WTC11 (cell line): ENCODE results near the gene PTEN. TPM values are rescaled to one million over a fixed set of nuclear protein-coding genes. Genes with fewer than 3 reads are reported as not detected.
"Not testable (repeated sequence)": the region's sequence is repeated elsewhere in the genome, so short reads cannot be mapped to it uniquely, and the experiment has no call there.

Experiments used
- ATAC-seq: fragments of 200-7000 bp; cut with Tn5 transposase; 2 replicates; pipeline ENCODE4 v1.10.0; 2021; ENCODE audit warnings: mild to moderate bottlenecking, moderate library complexity
- CTCF ChIA-PET: fragments of 300-600 bp; sonication (Branson Sonifier 250); formaldehyde crosslinking; loops from one replicate; lab custom pipeline; 2021; ENCODE audit warnings: antibody characterized with exemption; lab: Charles Lee
- POLR2A ChIA-PET: fragments of 350-600 bp; sonication (Branson Sonifier 250); formaldehyde crosslinking; loops from one replicate; lab custom pipeline; 2021; ENCODE audit warnings: antibody characterized with exemption; lab: Charles Lee
- DNase-seq: peaks from one replicate; pipeline ENCODE4 v3.0.0; 2021; ENCODE audit warnings: low spot score
- H3K27ac Mint-ChIP-seq: 2 replicates; pipeline ENCODE4 v1.8.0; 2021; ENCODE audit warnings: mixed read lengths
- H3K27me3 Mint-ChIP-seq: 2 replicates; pipeline ENCODE4 v1.8.0; 2021; ENCODE audit warnings: low read depth, mild to moderate bottlenecking, moderate library complexity, mixed read lengths
- H3K36me3 Mint-ChIP-seq: 2 replicates; pipeline ENCODE4 v1.8.0; 2021; ENCODE audit warnings: mixed read lengths
- H3K4me1 Mint-ChIP-seq: 2 replicates; pipeline ENCODE4 v1.8.0; 2022; ENCODE audit warnings: mixed read lengths
- H3K4me3 Mint-ChIP-seq: 2 replicates; pipeline ENCODE4 v1.8.0; 2021; ENCODE audit warnings: mild to moderate bottlenecking, moderate library complexity, mixed read lengths
- H3K9me3 Mint-ChIP-seq: 2 replicates; pipeline ENCODE4 v1.8.0; 2021; ENCODE audit warnings: mixed read lengths
- ATF1 ChIP-seq: sonication (generic); formaldehyde crosslinking; IDR thresholded peaks from 2 replicates; pipeline ENCODE4 v1.8.1; 2023; ENCODE audit warnings: mild to moderate bottlenecking, moderate library complexity, missing genetic modification reagents
- ATF2 ChIP-seq: sonication (generic); formaldehyde crosslinking; IDR thresholded peaks from 2 replicates; pipeline ENCODE4 v1.8.1; 2022; ENCODE audit warnings: low read depth, missing genetic modification reagents, borderline replicate concordance
- E2F4 ChIP-seq: sonication (generic); formaldehyde crosslinking; IDR thresholded peaks from 2 replicates; pipeline ENCODE4 v1.8.1; 2022; ENCODE audit warnings: low read depth, mild to moderate bottlenecking, moderate library complexity, missing genetic modification reagents, borderline replicate concordance
- ELF4 ChIP-seq: sonication (generic); formaldehyde crosslinking; IDR thresholded peaks from 2 replicates; pipeline ENCODE4 v1.8.1; 2022; ENCODE audit warnings: low read depth, mild to moderate bottlenecking, moderate library complexity, missing genetic modification reagents
- JUN ChIP-seq: sonication (generic); formaldehyde crosslinking; IDR thresholded peaks from 2 replicates; pipeline ENCODE4 v1.8.0; 2023; ENCODE audit warnings: mild to moderate bottlenecking, missing genetic modification reagents
- MLX ChIP-seq: sonication (generic); formaldehyde crosslinking; IDR thresholded peaks from 2 replicates; pipeline ENCODE4 v1.8.1; 2023; ENCODE audit warnings: mild to moderate bottlenecking, missing genetic modification reagents, moderate library complexity
- MYBL2 ChIP-seq: sonication (generic); formaldehyde crosslinking; IDR thresholded peaks from 2 replicates; pipeline ENCODE4 v1.8.1; 2023; ENCODE audit warnings: mild to moderate bottlenecking, moderate library complexity, missing genetic modification reagents
- NFYB ChIP-seq: sonication (generic); formaldehyde crosslinking; conservative IDR thresholded peaks from 2 replicates; pipeline ENCODE4 v1.8.0; 2022; ENCODE audit warnings: low read depth, missing genetic modification reagents
- NR1H2 ChIP-seq: sonication (generic); formaldehyde crosslinking; IDR thresholded peaks from 2 replicates; pipeline ENCODE4 v1.9.0; 2021; ENCODE audit warnings: mild to moderate bottlenecking, moderate library complexity, missing genetic modification reagents
- STAT6 ChIP-seq: sonication (generic); formaldehyde crosslinking; conservative IDR thresholded peaks from 2 replicates; pipeline ENCODE4 v1.8.1; 2023; ENCODE audit warnings: mild to moderate bottlenecking, low read depth, missing genetic modification reagents, moderate library complexity
- TEAD4 ChIP-seq: sonication (generic); formaldehyde crosslinking; IDR thresholded peaks from 2 replicates; pipeline ENCODE4 v1.8.0; 2022; ENCODE audit warnings: mild to moderate bottlenecking, missing genetic modification reagents
- ZNF138 ChIP-seq: sonication (generic); formaldehyde crosslinking; conservative IDR thresholded peaks from 2 replicates; pipeline ENCODE4 v1.8.1; 2022; ENCODE audit warnings: mild to moderate bottlenecking, moderate library complexity, missing genetic modification reagents
- ZNF512 ChIP-seq: sonication (generic); formaldehyde crosslinking; IDR thresholded peaks from 2 replicates; pipeline ENCODE4 v1.8.1; 2022; ENCODE audit warnings: missing genetic modification reagents, borderline replicate concordance
- total RNA-seq: library from RNA; stranded (reverse); gene quantifications from 3 replicates; pipeline ENCODE4 v1.2.3, GENCODE V29; 2021

Gene PTEN
- total RNA-seq, 1 experiment from 2014 or later = 54.2 TPM

GRCh38 chr10:87827681-87828080 is 35.7 kb upstream of the PTEN start:
- no peaks in the 10 kb centered on the region for H3K36me3 Mint-ChIP-seq
- POLR2A ChIA-PET = interaction anchor here (1.6 kb wide), 1 partner anchor 9 kb away, joined by 5 read pairs; the partner anchor contains the start of gene ATAD1
- no peaks in the 10 kb centered on the region for H3K4me1 Mint-ChIP-seq
- no peak overlapping the region for H3K27ac Mint-ChIP-seq
- CTCF ChIA-PET = interaction anchor here (0.7 kb wide), 1 partner anchor 9 kb away, joined by 3 read pairs; the partner anchor contains the start of gene ATAD1
- H3K9me3 Mint-ChIP-seq = peaks cover 3% of the 10 kb centered on the region; the same call in 1 of the 2 replicates
- no peaks in the 10 kb centered on the region; the same call in 1 of the 2 replicates for H3K27me3 Mint-ChIP-seq
- H3K4me3 Mint-ChIP-seq = no peak overlapping the region
- TF ChIP-seq ATF2 (CRISPR knock-in tag) (no peak), JUN (CRISPR knock-in tag) (no peak), TEAD4 (no peak), MLX (CRISPR knock-in tag) (no peak), NFYB (no peak), E2F4 (CRISPR knock-in tag) (no peak), ELF4 (CRISPR knock-in tag) (no peak), ZNF512 (CRISPR knock-in tag) (no peak), MYBL2 (CRISPR knock-in tag) (no peak), NR1H2 (CRISPR knock-in tag) (no peak), ZNF138 (no peak), STAT6 (CRISPR knock-in tag) (no peak)
- DNase-seq (no peak), ATAC-seq (no peak)

- H3K4me1 Mint-ChIP-seq, H3K4me3 Mint-ChIP-seq, ATAC-seq, H3K9me3 Mint-ChIP-seq, CTCF ChIA-PET, H3K36me3 Mint-ChIP-seq, H3K27ac Mint-ChIP-seq, H3K27me3 Mint-ChIP-seq, DNase-seq: not testable (repeated sequence)
- POLR2A ChIA-PET = interaction anchor here (1.6 kb wide), 1 partner anchor 10 kb away, joined by 5 read pairs; the partner anchor contains the start of gene ATAD1
These were observed 34.4 kb upstream of the PTEN start for GRCh38 chr10:87829051-87829450.

GRCh38 chr10:87829986-87830729 is 33.3 kb upstream of the PTEN start:
- Mint-ChIP-seq H3K27ac (no peak overlapping the region), H3K4me1 (no peaks in the 10 kb centered on the region), H3K36me3 (no peaks in the 10 kb centered on the region), H3K9me3 (peaks cover 3% of the 10 kb centered on the region; the same call in 1 of the 2 replicates)
- ATAC-seq = no peak
- TF ChIP-seq ATF1 (CRISPR knock-in tag) (no peak), NR1H2 (CRISPR knock-in tag) (no peak)
- TF ChIP-seq, all 79 proteins: peak for 0
- POLR2A ChIA-PET = interaction anchor here (0.5 to 1.1 kb wide), 2 partner anchors 9 to 173 kb away, joined by 3 read pairs; no protein-coding TSS in a partner anchor
- Mint-ChIP-seq H3K4me3 (no peak overlapping the region), H3K27me3 (no peaks in the 10 kb centered on the region; the same call in 1 of the 2 replicates)
- CTCF ChIA-PET = no interaction called here
- DNase-seq = no peak
